Tibial artery (tissue), 4 donors: ENCODE results near the gene ABHD12.
A peak's percentile ranks its signal among the peaks of the same experiment; 100 is the strongest.
"Not testable (repeated sequence)": the region's sequence is repeated elsewhere in the genome, so short reads cannot be mapped to it uniquely, and the experiment has no call there.

Experiments
- DNase-seq, 2 donors: peaks; one replicate each; pipeline ENCODE4 v3.0.0-alpha.2; 2019
- H3K27ac ChIP-seq, 2 donors: fragments of 200-600 bp; sonication (generic) in 1 of 2; 1 replicate in 1 of 2; 2 replicates in 1 of 2; pipeline ENCODE4 v1.5.1; 2018 to 2019; ENCODE audit warnings: mild to moderate bottlenecking in 1 of 2
- H3K27me3 ChIP-seq, 2 donors: fragments of 200-600 bp; sonication (generic) in 1 of 2; one replicate each; pipeline versions ENCODE4 v1.5.1 to v1.6.0; 2016 to 2019
- H3K36me3 ChIP-seq, 3 donors: fragments of 200-600 bp; sonication (generic) in 2 of 3; one replicate each; pipeline ENCODE4 v1.5.1; 2016 to 2019; ENCODE audit warnings: mild to moderate bottlenecking in 2 of 3
- H3K4me1 ChIP-seq, 4 donors: fragments of 200-600 bp; sonication (generic) in 2 of 4; 1 replicate in 3 of 4; 2 replicates in 1 of 4; pipeline ENCODE4 v1.5.1; 2016 to 2019
- H3K4me3 ChIP-seq, 2 donors: fragments of 200-600 bp; sonication (generic) in 1 of 2; 1 replicate in 1 of 2; 2 replicates in 1 of 2; pipeline ENCODE4 v1.5.1; 2018 to 2019; ENCODE audit warnings: mild to moderate bottlenecking in 2 of 2
- H3K9me3 ChIP-seq, 3 donors: fragments of 200-600 bp; sonication (generic) in 1 of 3; one replicate each; pipeline ENCODE4 v1.5.1; 2016 to 2019
- intact Hi-C: fragments of 100-400 bp; cut with DNase I; formaldehyde crosslinking; loops from one replicate; pipeline ENCODE4 v1.15.0; 2023; ENCODE audit warnings: low total_unique reads
- TF ChIP-seq, protein P1 (sequence below), 2 experiments: fragments of 200-600 bp in 1 of 2; fragments of 450-650 bp in 1 of 2; IDR thresholded peaks; one replicate each; pipeline ENCODE4 v1.5.1; 2017 to 2019; ENCODE audit warnings: antibody characterized with exemption in 2 of 2, mild to moderate bottlenecking in 1 of 2, moderate library complexity in 1 of 2

Gene ABHD12

GRCh38 chr20:25271486-25272222 lies 119.0 kb downstream of the ABHD12 start:
- TF ChIP-seq, protein P1, sequence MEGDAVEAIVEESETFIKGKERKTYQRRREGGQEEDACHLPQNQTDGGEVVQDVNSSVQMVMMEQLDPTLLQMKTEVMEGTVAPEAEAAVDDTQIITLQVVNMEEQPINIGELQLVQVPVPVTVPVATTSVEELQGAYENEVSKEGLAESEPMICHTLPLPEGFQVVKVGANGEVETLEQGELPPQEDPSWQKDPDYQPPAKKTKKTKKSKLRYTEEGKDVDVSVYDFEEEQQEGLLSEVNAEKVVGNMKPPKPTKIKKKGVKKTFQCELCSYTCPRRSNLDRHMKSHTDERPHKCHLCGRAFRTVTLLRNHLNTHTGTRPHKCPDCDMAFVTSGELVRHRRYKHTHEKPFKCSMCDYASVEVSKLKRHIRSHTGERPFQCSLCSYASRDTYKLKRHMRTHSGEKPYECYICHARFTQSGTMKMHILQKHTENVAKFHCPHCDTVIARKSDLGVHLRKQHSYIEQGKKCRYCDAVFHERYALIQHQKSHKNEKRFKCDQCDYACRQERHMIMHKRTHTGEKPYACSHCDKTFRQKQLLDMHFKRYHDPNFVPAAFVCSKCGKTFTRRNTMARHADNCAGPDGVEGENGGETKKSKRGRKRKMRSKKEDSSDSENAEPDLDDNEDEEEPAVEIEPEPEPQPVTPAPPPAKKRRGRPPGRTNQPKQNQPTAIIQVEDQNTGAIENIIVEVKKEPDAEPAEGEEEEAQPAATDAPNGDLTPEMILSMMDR (IDR thresholded peaks at IDR 0.05), result no peak
- no peaks in the 10 kb centered on the region for H3K9me3 ChIP-seq
- intact Hi-C loops, result no loop called here
- no peak overlapping the region for H3K27ac ChIP-seq
- peak; percentile 10 to 52 for DNase-seq
- peaks cover 0 to 7% (median 3%) of the 10 kb centered on the region in 4 donors for H3K4me1 ChIP-seq
- H3K27me3 ChIP-seq, result no peaks in the 10 kb centered on the region
- H3K4me3 ChIP-seq, result no peak overlapping the region
- H3K36me3 ChIP-seq, result peaks cover 69 to 81% (median 81%) of the 10 kb centered on the region in 3 donors

DNA sequence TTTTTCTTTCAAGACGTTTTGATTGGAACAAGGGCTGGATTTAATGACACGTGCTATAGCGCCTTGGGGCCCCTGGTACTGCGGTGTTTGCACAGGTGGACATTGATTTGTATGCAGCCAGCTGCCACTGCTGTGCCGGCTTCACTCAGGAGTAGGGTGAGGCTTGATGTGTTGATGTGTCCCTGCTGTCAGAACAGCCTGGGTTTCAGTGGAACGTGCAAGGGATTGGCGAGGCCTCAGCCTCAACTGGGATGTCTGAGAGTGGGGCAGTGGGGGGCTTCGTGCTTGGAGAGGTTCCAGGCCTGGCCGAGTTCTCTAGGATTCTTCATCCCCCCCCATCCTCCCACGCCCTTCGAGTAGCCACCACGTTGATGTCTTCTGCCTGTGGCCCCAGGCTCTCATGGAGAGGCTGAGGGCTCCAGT lies 119.8 kb downstream of the ABHD12 start:
- intact Hi-C loops, result no loop called here
- H3K27me3 ChIP-seq, result no peaks in the 10 kb centered on the region
- TF ChIP-seq, protein P1 (IDR thresholded peaks at IDR 0.05), result no peak
- H3K4me1 ChIP-seq, result peaks cover 0 to 7% (median 3%) of the 10 kb centered on the region in 4 donors
- H3K4me3 ChIP-seq, result no peak overlapping the region
- H3K9me3 ChIP-seq, result no peaks in the 10 kb centered on the region
- H3K27ac ChIP-seq, result no peak overlapping the region
- DNase-seq, result peak; percentile 18 to 59
- H3K36me3 ChIP-seq, result peaks cover 68 to 76% (median 72%) of the 10 kb centered on the region in 3 donors

DNA sequence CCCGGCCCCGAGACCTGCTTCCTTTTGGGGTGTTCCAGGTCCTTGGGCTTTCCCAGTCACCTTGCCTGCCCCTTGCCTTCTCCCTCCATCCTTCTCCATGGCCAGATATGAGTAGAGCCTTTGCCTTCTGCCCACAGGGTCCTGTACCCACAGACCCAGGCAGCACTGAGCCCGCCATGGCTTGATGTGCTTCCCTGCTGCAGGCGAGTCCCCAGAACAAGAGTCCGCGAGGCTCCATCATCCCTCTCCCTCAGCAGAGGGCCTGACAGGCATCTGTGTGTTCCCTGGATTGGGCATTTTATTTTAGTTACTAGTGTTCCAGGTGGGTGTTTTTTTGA lies 120.8 kb downstream of the ABHD12 start:
- intact Hi-C loops, result no loop called here
- H3K36me3 ChIP-seq, result peaks cover 58 to 66% (median 62%) of the 10 kb centered on the region in 3 donors
- TF ChIP-seq, protein P1 (IDR thresholded peaks at IDR 0.05), result no peak
- peaks cover 0 to 7% (median 3%) of the 10 kb centered on the region in 4 donors for H3K4me1 ChIP-seq
- H3K27ac ChIP-seq, result no peak overlapping the region
- peak in 1 of 2 donors; percentile 13 for DNase-seq
- H3K4me3 ChIP-seq, result no peak overlapping the region
- H3K9me3 ChIP-seq, result no peaks in the 10 kb centered on the region
- H3K27me3 ChIP-seq, result no peaks in the 10 kb centered on the region

GRCh38 chr20:25269057-25269832 lies 121.4 kb downstream of the ABHD12 start:
- DNase-seq, result peak; percentile 11 to 44
- H3K27me3 ChIP-seq, result no peaks in the 10 kb centered on the region
- H3K27ac ChIP-seq, result no peak overlapping the region
- intact Hi-C loops, result no loop called here
- no peaks in the 10 kb centered on the region for H3K9me3 ChIP-seq
- H3K4me1 ChIP-seq, result peaks cover 0 to 7% (median 3%) of the 10 kb centered on the region in 4 donors
- peaks cover 52 to 60% (median 56%) of the 10 kb centered on the region in 3 donors for H3K36me3 ChIP-seq
- no peak overlapping the region for H3K4me3 ChIP-seq
- TF ChIP-seq, protein P1 (IDR thresholded peaks at IDR 0.05), result no peak

DNA sequence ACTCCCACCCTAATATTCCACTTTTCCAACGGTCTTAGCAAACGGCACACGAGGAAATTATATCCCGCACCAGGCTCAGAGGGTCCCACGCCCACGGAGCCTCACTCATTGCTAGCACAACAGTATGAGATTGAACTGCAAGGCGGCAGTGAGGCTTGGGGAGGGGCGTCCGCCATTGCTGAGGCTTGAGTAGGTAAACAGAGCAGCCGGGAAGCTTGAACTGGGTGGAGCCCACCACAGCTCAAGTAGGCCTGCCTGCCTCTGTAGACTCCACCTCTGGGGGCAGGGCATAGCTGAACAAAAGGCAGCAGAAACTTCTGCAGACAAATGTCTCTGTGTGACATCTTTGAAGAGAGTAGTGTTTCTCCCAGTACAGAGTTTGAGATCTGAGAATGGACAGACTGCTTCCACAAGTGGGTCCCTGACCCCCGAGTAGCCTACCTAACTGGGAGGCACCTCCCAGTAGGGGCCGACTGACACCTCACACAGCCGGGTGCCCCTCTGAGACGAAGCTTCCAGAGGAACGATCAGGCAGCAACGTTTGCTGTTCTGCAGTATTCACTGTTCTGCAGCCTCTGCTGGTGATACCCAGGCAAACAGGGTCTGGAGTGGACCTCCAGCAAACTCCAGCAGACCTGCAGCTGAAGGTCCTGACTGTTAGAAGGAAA lies 129.7 kb downstream of the ABHD12 start:
- DNase-seq, H3K4me3 ChIP-seq, H3K27me3 ChIP-seq, H3K9me3 ChIP-seq, H3K27ac ChIP-seq, intact Hi-C loops: not testable (repeated sequence)
- H3K36me3 ChIP-seq, result peaks cover 28 to 31% (median 29%) of the 10 kb centered on the region in 3 donors
- H3K4me1 ChIP-seq, result peaks cover 0 to 27% (median 16%) of the 10 kb centered on the region in 4 donors
